Chondrocyte (in vitro differentiated cells): ENCODE measurements around the gene TFF1. TPM values are rescaled to one million over a fixed set of nuclear protein-coding genes. Genes with fewer than 3 reads are reported as not detected.
A peak's percentile ranks its signal among the peaks of the same experiment; 100 is the strongest.

Experiments
- DNase-seq: peaks from one replicate; pipeline ENCODE4 v3.0.0; 2021; ENCODE audit warnings: mixed read lengths, low spot score
- H3K27ac Mint-ChIP-seq: one replicate; pipeline ENCODE4 v1.8.0; 2021; ENCODE audit warnings: mild to moderate bottlenecking, moderate library complexity, mixed read lengths; ENCODE audit not compliant: unreplicated experiment
- H3K27me3 Mint-ChIP-seq: 2 replicates; pipeline ENCODE4 v1.8.0; 2021; ENCODE audit warnings: low read depth, mixed read lengths
- H3K36me3 Mint-ChIP-seq: 2 replicates; pipeline ENCODE4 v1.8.0; 2021; ENCODE audit warnings: low read depth, mixed read lengths
- H3K4me1 Mint-ChIP-seq: 2 replicates; pipeline ENCODE4 v1.8.0; 2021; ENCODE audit warnings: low read depth, mild to moderate bottlenecking, mixed read lengths
- H3K4me3 Mint-ChIP-seq: one replicate; pipeline ENCODE4 v1.8.0; 2021; ENCODE audit warnings: mild to moderate bottlenecking, moderate library complexity, mixed read lengths; ENCODE audit not compliant: unreplicated experiment
- H3K9me3 Mint-ChIP-seq: 2 replicates; pipeline ENCODE4 v1.8.0; 2021; ENCODE audit warnings: low read depth, mixed read lengths
- total RNA-seq: library from RNA; stranded (reverse); gene quantifications from 3 replicates; pipeline ENCODE4 v1.2.1, GENCODE V29; 2021
- TF ChIP-seq, protein P1 (sequence below): fragments of 200-600 bp; sonication (generic); IDR thresholded peaks from 2 replicates; pipeline ENCODE4 v1.5.0; 2021; ENCODE audit warnings: antibody characterized with exemption, mild to moderate bottlenecking, moderate library complexity

The TFF1 gene
- total RNA-seq, 1 donor from 2014 or later: not detected

DNA sequence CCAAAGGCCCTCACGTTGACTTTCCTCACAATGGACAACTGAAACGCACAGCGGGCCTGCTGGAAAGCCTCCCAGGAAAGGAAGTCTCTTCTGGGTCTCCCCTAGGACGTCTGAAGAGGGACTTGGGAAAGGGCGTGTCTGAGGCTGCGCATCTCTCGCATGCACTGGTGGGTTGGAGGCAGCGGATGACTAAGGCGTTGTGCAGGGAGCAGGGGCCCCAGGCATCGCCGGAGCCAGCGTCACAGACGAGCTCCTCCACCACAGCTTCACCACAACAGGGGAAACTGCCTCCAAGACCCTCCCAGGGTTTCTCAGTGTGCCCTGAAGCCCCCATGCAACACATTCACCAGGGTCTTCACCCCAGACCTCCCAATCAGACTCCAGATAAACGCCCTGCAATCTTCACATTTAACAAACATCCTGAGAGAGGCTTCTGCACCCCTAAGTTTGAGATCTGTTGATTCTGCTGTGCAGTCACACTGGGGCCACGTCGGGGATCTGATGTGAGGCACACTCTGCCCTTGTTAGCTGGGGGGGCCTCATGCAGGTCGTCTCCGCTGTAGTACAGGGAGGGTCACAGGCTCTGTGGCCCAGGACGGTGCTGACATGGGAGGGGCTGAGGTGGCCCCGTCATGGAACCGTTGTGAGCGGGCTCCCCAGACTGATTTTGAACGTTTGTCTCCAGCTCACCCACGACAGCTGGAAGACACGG, 7.0 kb upstream of the TFF1 start:
- no peaks in the 10 kb centered on the region for H3K4me1 Mint-ChIP-seq
- no peak overlapping the region for H3K27ac Mint-ChIP-seq
- H3K4me3 Mint-ChIP-seq: no peak overlapping the region
- no peaks in the 10 kb centered on the region for H3K36me3 Mint-ChIP-seq
- peak; percentile 90 for DNase-seq
- TF ChIP-seq, protein P1, sequence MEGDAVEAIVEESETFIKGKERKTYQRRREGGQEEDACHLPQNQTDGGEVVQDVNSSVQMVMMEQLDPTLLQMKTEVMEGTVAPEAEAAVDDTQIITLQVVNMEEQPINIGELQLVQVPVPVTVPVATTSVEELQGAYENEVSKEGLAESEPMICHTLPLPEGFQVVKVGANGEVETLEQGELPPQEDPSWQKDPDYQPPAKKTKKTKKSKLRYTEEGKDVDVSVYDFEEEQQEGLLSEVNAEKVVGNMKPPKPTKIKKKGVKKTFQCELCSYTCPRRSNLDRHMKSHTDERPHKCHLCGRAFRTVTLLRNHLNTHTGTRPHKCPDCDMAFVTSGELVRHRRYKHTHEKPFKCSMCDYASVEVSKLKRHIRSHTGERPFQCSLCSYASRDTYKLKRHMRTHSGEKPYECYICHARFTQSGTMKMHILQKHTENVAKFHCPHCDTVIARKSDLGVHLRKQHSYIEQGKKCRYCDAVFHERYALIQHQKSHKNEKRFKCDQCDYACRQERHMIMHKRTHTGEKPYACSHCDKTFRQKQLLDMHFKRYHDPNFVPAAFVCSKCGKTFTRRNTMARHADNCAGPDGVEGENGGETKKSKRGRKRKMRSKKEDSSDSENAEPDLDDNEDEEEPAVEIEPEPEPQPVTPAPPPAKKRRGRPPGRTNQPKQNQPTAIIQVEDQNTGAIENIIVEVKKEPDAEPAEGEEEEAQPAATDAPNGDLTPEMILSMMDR: no peak
- peaks cover 23% of the 10 kb centered on the region for H3K27me3 Mint-ChIP-seq
- no peaks in the 10 kb centered on the region for H3K9me3 Mint-ChIP-seq

DNA sequence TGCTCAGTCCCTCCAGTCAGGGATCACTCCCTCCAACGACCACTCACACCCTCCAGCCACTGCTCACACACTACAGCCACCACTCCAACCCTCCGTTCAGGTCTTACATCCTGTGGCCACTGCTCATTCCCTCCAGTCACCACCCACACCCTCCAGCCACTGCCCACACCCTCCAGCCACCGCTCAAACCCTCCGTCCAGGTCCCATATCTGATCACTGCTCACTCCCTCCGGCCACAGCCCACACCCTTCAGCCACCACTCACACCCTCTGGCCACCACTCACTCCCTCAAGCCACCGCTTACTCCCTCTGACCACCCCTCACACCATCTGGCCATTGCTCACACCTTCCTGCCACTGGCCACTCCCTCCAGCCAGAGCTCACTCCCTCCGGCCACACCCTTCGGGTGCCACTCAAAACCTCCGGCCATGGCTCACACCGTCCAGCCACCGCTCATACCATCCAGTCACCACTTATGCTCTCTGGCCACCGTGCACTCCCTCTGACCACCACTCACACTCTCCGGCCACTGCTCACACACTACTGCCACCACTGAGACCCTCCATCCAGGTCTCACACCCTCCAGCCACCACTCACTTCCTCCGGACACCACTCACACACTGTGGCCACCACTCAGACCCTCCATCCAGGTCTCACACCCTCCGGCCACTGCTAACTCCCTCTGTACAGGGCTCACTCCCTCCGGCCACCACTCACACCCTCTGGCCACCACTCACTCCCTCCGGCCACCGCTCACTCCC, 4.7 kb upstream of the TFF1 start:
- peak; percentile 81 for DNase-seq
- no peaks in the 10 kb centered on the region for H3K36me3 Mint-ChIP-seq
- TF ChIP-seq, protein P1: no peak
- no peaks in the 10 kb centered on the region for H3K9me3 Mint-ChIP-seq
- H3K4me1 Mint-ChIP-seq: no peaks in the 10 kb centered on the region
- no peak overlapping the region for H3K27ac Mint-ChIP-seq
- H3K27me3 Mint-ChIP-seq: peaks cover 16% of the 10 kb centered on the region
- H3K4me3 Mint-ChIP-seq: no peak overlapping the region

DNA sequence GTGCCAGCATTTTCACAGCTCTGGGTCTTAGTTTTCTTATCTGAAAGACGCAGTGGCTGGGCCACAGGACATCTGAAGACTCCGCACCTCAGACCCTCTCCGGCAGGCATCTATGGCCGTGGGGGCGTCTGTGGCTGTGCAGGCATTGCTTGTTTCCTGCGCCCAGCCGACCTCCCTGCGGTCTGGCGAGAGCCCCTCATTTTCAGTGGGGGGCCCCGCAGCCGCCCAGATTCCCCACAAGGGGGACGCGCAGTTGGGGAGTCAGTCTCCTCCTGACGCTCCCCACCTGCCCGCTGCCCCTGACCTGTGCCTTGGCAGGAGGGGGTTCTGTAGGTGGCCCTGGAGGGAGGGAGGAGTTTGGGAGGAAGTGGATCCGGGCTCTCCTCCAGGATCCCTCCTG, 3.5 kb upstream of the TFF1 start:
- no peak overlapping the region for H3K4me3 Mint-ChIP-seq
- TF ChIP-seq, protein P1: no peak
- H3K36me3 Mint-ChIP-seq: no peaks in the 10 kb centered on the region
- H3K9me3 Mint-ChIP-seq: no peaks in the 10 kb centered on the region
- DNase-seq: peak; percentile 83
- H3K27me3 Mint-ChIP-seq: peaks cover 11% of the 10 kb centered on the region
- H3K4me1 Mint-ChIP-seq: no peaks in the 10 kb centered on the region
- H3K27ac Mint-ChIP-seq: no peak overlapping the region

DNA sequence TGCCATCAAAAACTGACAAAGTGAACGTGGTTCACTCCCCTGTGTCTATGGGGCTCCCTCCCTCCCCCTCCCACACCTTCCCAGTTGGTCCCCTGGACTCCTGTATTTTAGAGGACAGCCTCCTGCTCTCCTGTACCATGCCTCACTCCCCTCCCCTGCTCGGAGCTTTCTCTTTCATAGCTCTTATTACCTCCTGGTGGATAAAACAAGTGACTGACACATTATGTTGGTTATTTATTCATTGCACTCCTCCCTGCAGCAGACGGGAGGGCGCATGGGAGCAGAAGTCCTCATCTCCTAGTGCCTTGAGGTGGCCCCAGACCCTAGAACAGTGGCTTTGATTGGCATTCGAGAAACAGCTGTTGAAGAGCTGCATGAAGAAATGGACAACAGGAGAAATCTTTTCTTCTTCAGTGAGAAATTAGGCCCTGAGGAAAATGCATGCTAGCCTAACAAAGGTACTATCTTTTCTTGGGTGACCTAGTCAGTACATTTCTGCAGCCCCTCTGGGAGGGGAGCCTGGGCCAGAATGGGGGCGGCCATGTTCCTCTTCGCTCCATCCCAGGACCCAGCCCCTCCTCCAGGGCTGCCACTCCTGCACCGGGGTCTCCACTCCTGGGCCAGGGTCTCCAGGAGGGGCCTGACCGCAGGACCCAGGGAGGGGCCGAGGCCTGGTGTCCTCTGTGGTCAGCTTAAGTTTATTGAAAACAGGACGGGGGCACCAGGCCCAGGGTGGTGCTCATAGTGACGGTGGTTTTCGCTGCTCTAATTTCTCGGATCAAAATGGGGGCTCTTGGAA, 1.2 kb upstream of the TFF1 start:
- Mint-ChIP-seq H3K4me1 (no peaks in the 10 kb centered on the region), H3K4me3 (no peak overlapping the region), H3K36me3 (no peaks in the 10 kb centered on the region), H3K27me3 (peaks cover 20% of the 10 kb centered on the region), H3K9me3 (no peaks in the 10 kb centered on the region), H3K27ac (no peak overlapping the region)
- TF ChIP-seq, protein P1: no peak
- peak; percentile 84 for DNase-seq

DNA sequence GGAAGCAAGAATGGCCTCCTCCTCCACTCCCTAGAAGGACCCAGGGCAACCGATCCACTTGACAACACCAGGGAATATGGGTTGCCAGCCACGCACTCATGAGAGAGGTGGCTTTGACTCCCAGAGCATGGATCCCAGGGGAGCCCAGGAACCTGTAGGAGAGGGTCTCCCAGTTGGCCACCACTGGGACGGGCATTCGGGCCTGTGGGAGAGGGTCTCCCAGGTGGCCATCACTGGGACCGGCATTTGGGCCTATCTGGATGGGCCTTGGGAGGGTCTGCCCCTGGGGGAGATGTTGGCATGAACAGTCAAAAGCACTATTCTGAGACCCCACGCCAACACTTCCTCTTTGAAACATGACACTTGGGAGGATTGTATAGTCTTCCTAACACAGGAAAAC, 565 bp downstream of the TFF1 start:
- TF ChIP-seq, protein P1: no peak

More for the DNA sequence above, 565 bp downstream of the TFF1 start:
- no peaks in the 10 kb centered on the region for H3K36me3 Mint-ChIP-seq
- H3K4me1 Mint-ChIP-seq: no peaks in the 10 kb centered on the region
- DNase-seq: no peak
- no peak overlapping the region for H3K4me3 Mint-ChIP-seq
- H3K27ac Mint-ChIP-seq: no peak overlapping the region
- H3K9me3 Mint-ChIP-seq: no peaks in the 10 kb centered on the region
- peaks cover 30% of the 10 kb centered on the region for H3K27me3 Mint-ChIP-seq
